Tibial artery (tissue), 4 donors: Measurements from ENCODE around the gene METTL2A.
A peak's percentile ranks its signal among the peaks of the same experiment; 100 is the strongest.
"Not testable (repeated sequence)": the region's sequence is repeated elsewhere in the genome, so short reads cannot be mapped to it uniquely, and the experiment has no call there.

Experiments
- DNase-seq, 2 donors: peaks; one replicate each; pipeline ENCODE4 v3.0.0-alpha.2; 2019
- H3K27ac ChIP-seq, 2 donors: fragments of 200-600 bp; sonication (generic) in 1 of 2; 1 replicate in 1 of 2; 2 replicates in 1 of 2; pipeline ENCODE4 v1.5.1; 2018 to 2019; ENCODE audit warnings: mild to moderate bottlenecking in 1 of 2
- H3K27me3 ChIP-seq, 2 donors: fragments of 200-600 bp; sonication (generic) in 1 of 2; one replicate each; pipeline versions ENCODE4 v1.5.1 to v1.6.0; 2016 to 2019
- H3K36me3 ChIP-seq, 3 donors: fragments of 200-600 bp; sonication (generic) in 2 of 3; one replicate each; pipeline ENCODE4 v1.5.1; 2016 to 2019; ENCODE audit warnings: mild to moderate bottlenecking in 2 of 3
- H3K4me1 ChIP-seq, 4 donors: fragments of 200-600 bp; sonication (generic) in 2 of 4; 1 replicate in 3 of 4; 2 replicates in 1 of 4; pipeline ENCODE4 v1.5.1; 2016 to 2019
- H3K4me3 ChIP-seq, 2 donors: fragments of 200-600 bp; sonication (generic) in 1 of 2; 1 replicate in 1 of 2; 2 replicates in 1 of 2; pipeline ENCODE4 v1.5.1; 2018 to 2019; ENCODE audit warnings: mild to moderate bottlenecking in 2 of 2
- H3K9me3 ChIP-seq, 3 donors: fragments of 200-600 bp; sonication (generic) in 1 of 3; one replicate each; pipeline ENCODE4 v1.5.1; 2016 to 2019
- intact Hi-C: fragments of 100-400 bp; cut with DNase I; formaldehyde crosslinking; loops from one replicate; pipeline ENCODE4 v1.15.0; 2023; ENCODE audit warnings: low total_unique reads
- TF ChIP-seq, protein P1 (sequence below), 2 experiments: fragments of 200-600 bp in 1 of 2; fragments of 450-650 bp in 1 of 2; IDR thresholded peaks; one replicate each; pipeline ENCODE4 v1.5.1; 2017 to 2019; ENCODE audit warnings: antibody characterized with exemption in 2 of 2, mild to moderate bottlenecking in 1 of 2, moderate library complexity in 1 of 2

Gene METTL2A

DNA sequence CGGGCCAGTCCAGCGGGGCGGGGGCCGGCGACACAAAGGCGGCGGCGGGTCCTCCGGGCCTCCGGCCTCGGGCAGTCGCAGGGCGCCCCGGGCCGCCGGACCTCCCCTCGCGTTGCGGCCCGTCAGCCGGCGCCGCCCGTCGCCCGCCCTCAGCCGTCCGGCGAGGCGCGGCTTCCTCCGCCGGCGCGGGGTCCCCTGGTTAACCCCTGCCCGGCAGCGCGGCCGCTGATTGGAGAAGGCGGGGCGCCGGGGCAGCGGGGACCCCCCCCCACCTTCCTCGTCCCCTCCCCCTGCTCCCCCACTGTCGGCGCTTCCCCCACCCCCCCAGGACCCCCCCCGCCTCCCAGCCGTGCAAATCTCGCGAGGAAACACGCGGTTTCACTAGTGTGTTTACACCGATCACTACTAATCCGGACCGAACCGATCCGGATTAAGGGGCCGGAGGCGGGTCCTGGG is 54.8 kb downstream of the METTL2A start, which contains the start of gene TLK2:
TLK2 (plus strand) TSS at position 402 of the 456 bp plus-strand sequence. CDS start 2,301 bp downstream, outside the sequence.
- Histone ChIP-seq H3K36me3 (peaks cover 0 to 13% (median 0%) of the 10 kb centered on the region in 3 donors), H3K27me3 (no peaks in the 10 kb centered on the region), H3K4me3 (peak within 1 kb of the TSS; percentile 87 to 94), H3K4me1 (peaks cover 0 to 44% (median 16%) of the 10 kb centered on the region in 4 donors), H3K9me3 (no peaks in the 10 kb centered on the region), H3K27ac (peak within 1 kb of the TSS; percentile 96 to 97)
- TF ChIP-seq, protein P1, sequence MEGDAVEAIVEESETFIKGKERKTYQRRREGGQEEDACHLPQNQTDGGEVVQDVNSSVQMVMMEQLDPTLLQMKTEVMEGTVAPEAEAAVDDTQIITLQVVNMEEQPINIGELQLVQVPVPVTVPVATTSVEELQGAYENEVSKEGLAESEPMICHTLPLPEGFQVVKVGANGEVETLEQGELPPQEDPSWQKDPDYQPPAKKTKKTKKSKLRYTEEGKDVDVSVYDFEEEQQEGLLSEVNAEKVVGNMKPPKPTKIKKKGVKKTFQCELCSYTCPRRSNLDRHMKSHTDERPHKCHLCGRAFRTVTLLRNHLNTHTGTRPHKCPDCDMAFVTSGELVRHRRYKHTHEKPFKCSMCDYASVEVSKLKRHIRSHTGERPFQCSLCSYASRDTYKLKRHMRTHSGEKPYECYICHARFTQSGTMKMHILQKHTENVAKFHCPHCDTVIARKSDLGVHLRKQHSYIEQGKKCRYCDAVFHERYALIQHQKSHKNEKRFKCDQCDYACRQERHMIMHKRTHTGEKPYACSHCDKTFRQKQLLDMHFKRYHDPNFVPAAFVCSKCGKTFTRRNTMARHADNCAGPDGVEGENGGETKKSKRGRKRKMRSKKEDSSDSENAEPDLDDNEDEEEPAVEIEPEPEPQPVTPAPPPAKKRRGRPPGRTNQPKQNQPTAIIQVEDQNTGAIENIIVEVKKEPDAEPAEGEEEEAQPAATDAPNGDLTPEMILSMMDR (IDR thresholded peaks at IDR 0.05), result no peak
- peak; percentile 58 to 84 for DNase-seq
- intact Hi-C loops, result no loop called here

DNA sequence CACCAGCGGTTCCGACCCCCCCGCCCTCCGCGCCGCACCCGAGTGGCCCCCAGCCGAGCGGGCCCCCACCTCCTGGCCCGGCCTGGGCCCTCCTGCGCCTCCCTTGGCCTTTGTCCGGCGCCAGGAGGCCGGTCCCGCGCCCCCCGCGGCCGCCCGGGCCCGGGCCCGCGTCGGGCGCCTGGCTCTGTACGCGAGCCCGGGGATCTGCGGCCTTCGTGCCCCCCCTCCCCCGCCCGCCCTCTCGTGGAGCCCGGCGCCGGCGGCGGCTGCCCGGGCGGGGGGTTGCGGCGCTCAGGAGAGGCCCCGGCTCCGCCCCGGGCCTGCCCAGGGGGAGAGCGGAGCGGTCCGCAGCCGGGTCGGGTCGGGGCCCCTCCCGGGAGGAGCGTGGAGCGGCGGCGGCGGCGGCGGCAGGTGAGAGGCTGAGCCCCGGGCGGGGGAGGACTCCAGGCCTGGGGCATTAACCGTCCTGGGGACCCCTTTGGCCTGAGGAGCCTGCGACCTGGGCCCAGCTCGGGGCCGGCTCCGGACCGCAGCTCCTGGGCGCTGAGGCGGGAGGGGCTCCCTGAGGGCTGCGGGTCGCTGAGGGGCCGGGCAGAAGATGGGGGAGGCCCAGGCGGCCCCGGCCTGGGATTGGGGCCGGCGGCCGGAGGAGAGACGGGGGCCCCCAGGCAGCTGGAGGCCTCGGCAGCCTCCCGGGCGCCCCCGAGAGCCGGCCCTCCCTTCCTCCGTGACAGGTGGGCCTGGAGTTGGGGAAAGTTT is 55.4 kb downstream of the METTL2A start:
- DNase-seq, result peak in 1 of 2 donors; percentile 79
- H3K9me3 ChIP-seq, H3K27me3 ChIP-seq, intact Hi-C loops: not testable (repeated sequence)
- peak overlapping the region; percentile 87 to 94 for H3K4me3 ChIP-seq
- H3K36me3 ChIP-seq, result peaks cover 0 to 17% (median 0%) of the 10 kb centered on the region in 3 donors
- H3K4me1 ChIP-seq, result peaks cover 0 to 48% (median 19%) of the 10 kb centered on the region in 4 donors
- peak overlapping the region; percentile 96 to 97 for H3K27ac ChIP-seq

DNA sequence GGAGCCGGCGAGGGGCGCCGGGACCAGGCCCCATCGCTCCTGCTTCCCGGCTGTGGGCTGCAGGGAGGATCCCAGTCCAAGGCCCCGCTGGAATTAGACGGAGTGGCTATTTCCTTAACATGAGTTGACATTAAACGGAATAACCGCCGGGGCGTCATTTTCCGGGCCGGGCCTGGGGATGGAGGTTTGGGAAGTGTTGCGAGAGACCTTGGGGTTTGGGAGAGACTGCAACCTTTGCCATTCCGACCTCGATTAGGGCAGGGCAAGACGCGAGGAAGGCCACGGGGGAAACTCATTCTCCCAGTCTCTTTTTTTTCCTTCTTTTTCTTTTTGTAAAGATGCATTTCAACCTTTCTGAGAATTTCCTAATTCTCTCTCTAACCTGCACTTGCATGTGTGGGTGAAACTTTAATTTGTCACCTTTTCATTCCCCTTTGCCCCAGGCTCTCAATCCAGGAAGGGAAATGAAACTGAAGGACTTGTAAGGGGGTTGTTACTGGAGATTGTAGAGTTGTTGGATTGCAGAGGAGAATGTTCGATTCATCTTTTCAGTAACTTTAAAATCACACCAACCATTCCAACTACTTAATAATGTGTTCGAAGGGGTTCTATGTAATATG is 56.1 kb downstream of the METTL2A start:
- H3K36me3 ChIP-seq, result peaks cover 0 to 24% (median 0%) of the 10 kb centered on the region in 3 donors
- DNase-seq, result peak; percentile 32 to 69
- H3K9me3 ChIP-seq, H3K27me3 ChIP-seq, intact Hi-C loops: not testable (repeated sequence)
- peak overlapping the region; percentile 87 to 94 for H3K4me3 ChIP-seq
- peaks cover 0 to 55% (median 21%) of the 10 kb centered on the region in 4 donors for H3K4me1 ChIP-seq
- peak overlapping the region; percentile 96 to 97 for H3K27ac ChIP-seq

DNA sequence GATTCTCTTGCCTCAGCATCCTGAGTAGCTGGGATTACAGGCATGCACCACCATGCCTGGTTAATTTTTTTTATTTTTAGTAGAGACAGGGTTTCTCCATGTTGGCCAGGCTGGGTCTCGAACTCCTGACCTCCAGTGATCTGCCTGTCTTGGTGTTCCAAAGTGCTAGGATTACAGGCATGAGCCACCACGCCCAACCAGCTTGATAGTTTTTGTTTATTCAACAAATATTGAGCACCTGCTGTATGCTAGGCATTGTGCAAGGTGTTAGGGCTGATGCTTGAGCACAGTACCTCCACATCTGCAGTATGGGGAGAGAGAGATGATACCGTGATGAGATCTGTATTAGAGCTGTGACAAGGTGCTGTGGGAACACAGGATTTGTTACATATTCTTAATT is 58.9 kb downstream of the METTL2A start:
- H3K27ac ChIP-seq, DNase-seq, H3K9me3 ChIP-seq, H3K4me3 ChIP-seq, H3K27me3 ChIP-seq, intact Hi-C loops: not testable (repeated sequence)
- Histone ChIP-seq H3K36me3 (peaks cover 0 to 25% (median 0%) of the 10 kb centered on the region in 3 donors), H3K4me1 (peaks cover 0 to 66% (median 23%) of the 10 kb centered on the region in 4 donors)

DNA sequence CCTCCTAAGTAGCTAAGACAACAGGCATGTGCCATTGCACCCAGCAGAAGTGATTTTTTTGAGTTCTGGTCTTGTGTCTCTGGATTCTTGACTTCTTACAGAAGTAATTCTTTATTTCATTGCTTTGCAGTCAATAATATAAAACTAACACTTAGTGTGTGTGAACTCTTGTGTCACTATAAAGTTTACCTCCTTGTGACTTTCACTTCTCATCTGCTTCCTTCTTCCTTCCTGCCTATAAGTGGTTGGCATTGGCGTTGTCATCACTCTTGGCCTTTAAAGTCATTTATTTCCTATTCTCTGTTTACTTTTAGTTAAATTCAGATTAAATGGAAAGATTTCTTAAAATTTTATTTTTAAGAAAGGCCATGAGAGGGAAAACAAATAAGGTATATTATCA is 67.3 kb downstream of the METTL2A start:
- DNase-seq, H3K27me3 ChIP-seq, H3K4me3 ChIP-seq, intact Hi-C loops, H3K36me3 ChIP-seq, H3K27ac ChIP-seq, H3K9me3 ChIP-seq: not testable (repeated sequence)
- H3K4me1 ChIP-seq, result peaks cover 0 to 24% (median 4%) of the 10 kb centered on the region in 4 donors

DNA sequence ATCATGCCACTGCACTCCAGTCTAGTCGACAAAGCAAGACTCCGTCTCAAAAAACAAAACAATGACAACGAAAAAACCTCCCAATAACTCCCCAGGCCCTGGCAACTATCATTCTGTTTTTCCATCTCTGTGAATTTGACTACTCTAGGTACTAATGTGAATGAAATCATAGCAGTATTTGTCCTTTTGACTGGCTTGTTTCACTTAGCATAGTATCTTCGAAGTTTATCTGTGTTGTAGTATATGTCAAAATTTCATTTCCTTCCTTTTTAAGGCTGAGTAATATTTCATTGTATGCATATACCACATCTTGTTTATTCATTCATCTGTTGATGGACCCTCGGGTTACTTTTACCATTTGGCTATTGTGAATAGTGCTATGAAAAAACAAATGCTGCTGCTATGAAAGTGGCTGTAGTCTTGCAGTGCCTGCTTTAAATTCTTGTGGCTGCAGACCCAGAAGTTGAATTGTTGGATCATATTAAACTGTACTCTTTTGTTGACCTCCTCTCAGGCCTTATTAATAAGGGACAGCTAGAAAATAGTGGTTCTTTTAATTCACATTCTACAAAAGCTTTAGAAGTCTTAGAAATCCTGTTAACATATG is 69.5 kb downstream of the METTL2A start:
- intact Hi-C loops, H3K9me3 ChIP-seq, DNase-seq, H3K27me3 ChIP-seq, H3K4me3 ChIP-seq, H3K36me3 ChIP-seq, H3K27ac ChIP-seq: not testable (repeated sequence)
- H3K4me1 ChIP-seq, result peaks cover 0 to 13% (median 4%) of the 10 kb centered on the region in 4 donors

DNA sequence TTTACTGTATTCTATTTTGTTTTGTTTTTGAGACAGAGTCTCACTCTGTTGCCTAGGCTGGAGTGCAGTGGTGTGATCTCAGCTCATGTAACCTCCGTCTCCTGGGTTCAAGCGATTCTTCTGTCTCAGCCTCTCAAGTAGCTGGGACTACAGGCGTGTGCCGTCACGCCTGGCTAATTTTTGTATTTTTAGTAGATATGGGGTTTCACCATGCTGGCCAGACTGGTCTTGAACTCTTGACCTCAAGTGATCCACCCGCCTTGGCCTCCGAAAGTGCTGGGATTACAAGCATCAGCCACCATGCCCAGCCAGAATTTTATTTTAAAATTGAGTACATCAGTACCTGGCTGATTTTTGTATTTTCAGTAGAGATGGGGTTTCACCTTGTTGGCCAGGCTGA is 70.4 kb downstream of the METTL2A start:
- H3K27me3 ChIP-seq, H3K27ac ChIP-seq, H3K36me3 ChIP-seq, H3K4me3 ChIP-seq, intact Hi-C loops, H3K9me3 ChIP-seq, DNase-seq: not testable (repeated sequence)
- H3K4me1 ChIP-seq, result peaks cover 0 to 17% (median 7%) of the 10 kb centered on the region in 4 donors

DNA sequence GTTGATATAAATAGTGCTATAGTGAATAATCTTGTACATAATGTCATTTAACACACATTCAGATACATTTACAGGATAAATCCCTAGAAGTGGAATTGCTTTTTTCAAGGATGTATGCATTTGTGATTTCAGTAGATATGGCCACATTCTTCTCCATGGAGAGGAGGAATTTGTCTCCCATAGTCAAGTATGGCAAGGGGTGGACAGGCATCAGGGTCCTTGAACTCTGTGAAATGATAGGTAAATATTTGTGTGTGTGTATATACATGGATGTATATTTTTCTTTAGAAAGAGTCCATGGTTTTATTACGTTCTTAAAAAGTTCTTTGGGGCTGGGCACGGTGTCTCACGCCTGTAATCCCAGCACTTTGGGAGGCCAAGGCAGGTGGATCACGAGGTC is 72.6 kb downstream of the METTL2A start:
- peaks cover 0 to 35% (median 7%) of the 10 kb centered on the region in 4 donors for H3K4me1 ChIP-seq
- H3K9me3 ChIP-seq, H3K27ac ChIP-seq, DNase-seq, intact Hi-C loops, H3K36me3 ChIP-seq, H3K4me3 ChIP-seq, H3K27me3 ChIP-seq: not testable (repeated sequence)

DNA sequence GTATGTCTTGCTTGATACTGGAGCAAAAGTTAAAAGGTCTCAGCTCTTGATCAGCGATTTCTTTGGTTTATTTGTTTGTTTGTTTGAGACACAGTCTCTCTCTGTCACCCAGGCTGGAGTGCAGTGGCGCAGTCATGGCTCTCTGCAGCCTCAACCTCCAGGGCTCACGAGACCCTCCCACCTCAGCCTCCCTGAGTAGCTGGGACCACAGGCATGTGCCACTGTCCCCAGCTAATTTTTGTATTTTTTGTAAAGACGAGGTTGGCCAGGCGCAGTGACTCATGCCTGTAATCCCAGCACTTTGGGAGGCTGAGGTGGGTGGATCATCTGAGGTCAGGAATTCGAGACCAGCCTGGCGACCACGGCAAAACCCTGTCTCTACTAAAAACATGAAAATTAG is 75.1 kb downstream of the METTL2A start:
- H3K4me3 ChIP-seq, H3K27me3 ChIP-seq, H3K9me3 ChIP-seq, DNase-seq, H3K36me3 ChIP-seq, intact Hi-C loops, H3K27ac ChIP-seq: not testable (repeated sequence)
- H3K4me1 ChIP-seq, result peaks cover 0 to 24% (median 7%) of the 10 kb centered on the region in 4 donors
